ENCODE measurements around the gene KIAA1755. TPM values are rescaled to one million over a fixed set of nuclear protein-coding genes. Genes with fewer than 3 reads are reported as not detected.
"Not testable (repeated sequence)": the region's sequence is repeated elsewhere in the genome, so short reads cannot be mapped to it uniquely, and the experiment has no call there.

The KIAA1755 gene
- total RNA-seq, 1 experiment from 2014 or later = 0.17 TPM

DNA sequence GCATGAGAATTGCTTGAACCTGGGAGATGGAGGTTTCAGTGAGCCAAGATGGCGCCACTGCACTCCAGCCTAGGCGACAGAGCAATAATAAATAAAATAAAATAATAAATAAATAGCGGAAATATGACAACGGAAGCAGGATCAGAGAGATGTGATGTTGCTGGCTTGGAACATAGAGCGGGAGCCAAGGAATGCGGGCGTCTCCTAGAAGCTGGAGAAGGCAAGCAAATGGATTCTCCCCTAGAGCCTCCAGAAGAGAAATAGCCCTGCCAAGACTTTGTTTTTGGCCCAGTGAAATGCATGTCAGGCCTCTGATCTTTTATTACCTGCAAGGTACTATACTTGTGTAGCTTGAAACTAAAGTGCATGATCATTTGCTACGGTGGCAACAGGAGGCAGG, 12.4 kb downstream of the KIAA1755 start:
- H3K4me1 ChIP-seq (ENCODE audit: insufficient read depth, low read length) = peaks cover 7% of the 10 kb centered on the region
- H3K4me3 Mint-ChIP-seq = no peak overlapping the region

DNA sequence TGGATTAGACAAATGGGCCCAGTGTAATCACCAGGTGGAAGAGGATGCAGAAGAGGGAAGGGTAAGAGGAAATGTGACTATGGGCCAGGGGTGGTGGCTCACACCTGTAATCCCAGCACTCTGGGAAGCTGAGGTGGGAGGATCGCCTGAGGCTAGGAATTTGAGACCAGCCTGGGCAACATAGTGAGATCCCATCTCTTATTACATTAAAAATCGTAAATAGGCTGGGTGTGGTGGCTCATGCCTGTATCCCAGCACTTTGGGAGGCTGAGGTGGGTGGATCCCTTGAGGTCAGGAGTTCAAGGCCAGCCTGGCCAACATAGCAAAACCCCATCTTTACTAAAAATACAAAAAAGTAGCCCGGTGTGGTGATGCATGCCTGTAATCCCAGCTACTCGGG, 12.8 kb downstream of the KIAA1755 start:
- H3K23ac ChIP-seq (ENCODE audit: insufficient read length, low read depth, low read length); H2BK5ac ChIP-seq (ENCODE audit: insufficient read length, low read length); H2AK5ac ChIP-seq (ENCODE audit: insufficient read length, low read length); H3K4ac ChIP-seq (ENCODE audit: low read depth, low read length); H3T11ph ChIP-seq (ENCODE audit: low read length); H4K91ac ChIP-seq (ENCODE audit: insufficient read length, low read depth, low read length); H3K4me3 Mint-ChIP-seq; H3K27ac Mint-ChIP-seq; H2BK12ac ChIP-seq (ENCODE audit: insufficient read length, low read depth, low read length); H3K27ac ChIP-seq (ENCODE audit: insufficient read length, low read depth, low read length); H3K56ac ChIP-seq (ENCODE audit: insufficient read length, low read depth, low read length); H2BK15ac ChIP-seq (ENCODE audit: low read depth, low read length); H3K27me3 Mint-ChIP-seq (ENCODE audit: low read depth); H3K4me1 ChIP-seq (ENCODE audit: insufficient read depth, low read length); H2BK120ac ChIP-seq (ENCODE audit: low read depth, low read length, poor library complexity, severe bottlenecking); H4K20me1 ChIP-seq (ENCODE audit: control insufficient read depth, insufficient read depth, insufficient read length); H3K4me2 ChIP-seq (ENCODE audit: insufficient read depth, insufficient read length, low read length); H2AFZ ChIP-seq (ENCODE audit: low read length); DNase-seq; H3K14ac ChIP-seq (ENCODE audit: insufficient read depth, low read length); H3K27me3 ChIP-seq (ENCODE audit: insufficient read depth, low read length); H3K18ac ChIP-seq (ENCODE audit: insufficient read length, low read depth, low read length); H3K9ac ChIP-seq (ENCODE audit: extremely low read depth, insufficient read length, low read length); H3K9me3 ChIP-seq (ENCODE audit: control insufficient read depth, low read depth, low read length); H3K79me1 ChIP-seq (ENCODE audit: insufficient read depth, low read depth, low read length, poor library complexity, severe bottlenecking); H3K79me2 ChIP-seq (ENCODE audit: insufficient read depth, low read length); H2BK20ac ChIP-seq (ENCODE audit: low read depth, low read length, poor library complexity, severe bottlenecking); H4K8ac ChIP-seq (replicated peaks; ENCODE audit: insufficient read length, low read depth, low read length); H4K5ac ChIP-seq (ENCODE audit: insufficient read length, low read depth, low read length); H3K23me2 ChIP-seq (ENCODE audit: insufficient read length, low read depth, low read length, poor library complexity, severe bottlenecking): not testable (repeated sequence)
- peaks cover 21 to 26% of the 10 kb centered on the region in 2 experiments for H3K9me3 Mint-ChIP-seq
- WGBS (ENCODE audit: extremely low coverage, insufficient read length, low lambda C conversion rate) = no CpG with 5 or more reads among the region's 4 CpGs
- H3K4me1 Mint-ChIP-seq = peaks cover 11 to 32% of the 10 kb centered on the region in 2 experiments
- H3K36me3 Mint-ChIP-seq (ENCODE audit: insufficient read depth in 1 of 3, low read depth in 3 of 3) = peaks cover 2 to 12% (median 7%) of the 10 kb centered on the region in 3 experiments; a peak in 5 of 7 replicates

More for the DNA sequence above, 12.4 kb downstream of the KIAA1755 start:
- TF ChIP-seq, protein P1, sequence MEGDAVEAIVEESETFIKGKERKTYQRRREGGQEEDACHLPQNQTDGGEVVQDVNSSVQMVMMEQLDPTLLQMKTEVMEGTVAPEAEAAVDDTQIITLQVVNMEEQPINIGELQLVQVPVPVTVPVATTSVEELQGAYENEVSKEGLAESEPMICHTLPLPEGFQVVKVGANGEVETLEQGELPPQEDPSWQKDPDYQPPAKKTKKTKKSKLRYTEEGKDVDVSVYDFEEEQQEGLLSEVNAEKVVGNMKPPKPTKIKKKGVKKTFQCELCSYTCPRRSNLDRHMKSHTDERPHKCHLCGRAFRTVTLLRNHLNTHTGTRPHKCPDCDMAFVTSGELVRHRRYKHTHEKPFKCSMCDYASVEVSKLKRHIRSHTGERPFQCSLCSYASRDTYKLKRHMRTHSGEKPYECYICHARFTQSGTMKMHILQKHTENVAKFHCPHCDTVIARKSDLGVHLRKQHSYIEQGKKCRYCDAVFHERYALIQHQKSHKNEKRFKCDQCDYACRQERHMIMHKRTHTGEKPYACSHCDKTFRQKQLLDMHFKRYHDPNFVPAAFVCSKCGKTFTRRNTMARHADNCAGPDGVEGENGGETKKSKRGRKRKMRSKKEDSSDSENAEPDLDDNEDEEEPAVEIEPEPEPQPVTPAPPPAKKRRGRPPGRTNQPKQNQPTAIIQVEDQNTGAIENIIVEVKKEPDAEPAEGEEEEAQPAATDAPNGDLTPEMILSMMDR (conservative IDR thresholded peaks at IDR 0.05) = no peak
- peaks cover 5% of the 10 kb centered on the region for H3K27me3 Mint-ChIP-seq (ENCODE audit: low read depth)
- H4K91ac ChIP-seq (ENCODE audit: insufficient read length, low read depth, low read length) = no peak overlapping the region
- no peak overlapping the region for H3K14ac ChIP-seq (ENCODE audit: insufficient read depth, low read length)
- H3K79me2 ChIP-seq (ENCODE audit: insufficient read depth, low read length) = no peaks in the 10 kb centered on the region
- H3K36me3 Mint-ChIP-seq (ENCODE audit: insufficient read depth in 1 of 3, low read depth in 3 of 3) = peaks cover 2 to 8% (median 3%) of the 10 kb centered on the region in 3 experiments; a peak in 4 of 7 replicates
- no CpG with 5 or more reads among the region's 8 CpGs for WGBS (ENCODE audit: extremely low coverage, insufficient read length, low lambda C conversion rate)
- no peak overlapping the region for H2AK5ac ChIP-seq (ENCODE audit: insufficient read length, low read length)
- H3K23me2 ChIP-seq (ENCODE audit: insufficient read length, low read depth, low read length, poor library complexity, severe bottlenecking) = no peaks in the 10 kb centered on the region
- H3K23ac ChIP-seq (ENCODE audit: insufficient read length, low read depth, low read length) = no peak overlapping the region
- no peak overlapping the region for H3K9ac ChIP-seq (ENCODE audit: extremely low read depth, insufficient read length, low read length)
- H3K9me3 Mint-ChIP-seq = peaks cover 17 to 22% of the 10 kb centered on the region in 2 experiments
- no peak overlapping the region for H3K27ac ChIP-seq (ENCODE audit: insufficient read length, low read depth, low read length)
- no peak overlapping the region for H3K4me2 ChIP-seq (ENCODE audit: insufficient read depth, insufficient read length, low read length)
- H3K56ac ChIP-seq (ENCODE audit: insufficient read length, low read depth, low read length) = no peak overlapping the region
- H2BK5ac ChIP-seq (ENCODE audit: insufficient read length, low read length) = no peak overlapping the region
- H3K79me1 ChIP-seq (ENCODE audit: insufficient read depth, low read depth, low read length, poor library complexity, severe bottlenecking) = no peaks in the 10 kb centered on the region
- no peaks in the 10 kb centered on the region; the same call in 1 of the 2 replicates for H3K27me3 ChIP-seq (ENCODE audit: insufficient read depth, low read length)
- H4K5ac ChIP-seq (ENCODE audit: insufficient read length, low read depth, low read length) = no peak overlapping the region
- H3K4ac ChIP-seq (ENCODE audit: low read depth, low read length) = no peak overlapping the region
- H3K18ac ChIP-seq (ENCODE audit: insufficient read length, low read depth, low read length) = no peak overlapping the region
- H3K9me3 ChIP-seq (ENCODE audit: control insufficient read depth, low read depth, low read length) = no peaks in the 10 kb centered on the region
- H4K20me1 ChIP-seq (ENCODE audit: control insufficient read depth, insufficient read depth, insufficient read length) = no peaks in the 10 kb centered on the region
- H2BK20ac ChIP-seq (ENCODE audit: low read depth, low read length, poor library complexity, severe bottlenecking) = no peak overlapping the region
- H2AFZ ChIP-seq (ENCODE audit: low read length) = no peak overlapping the region
- no peak overlapping the region for H3K27ac Mint-ChIP-seq
- no peak overlapping the region for H2BK15ac ChIP-seq (ENCODE audit: low read depth, low read length)
- H3K4me1 Mint-ChIP-seq = peaks cover 14 to 36% of the 10 kb centered on the region in 2 experiments
- H2BK120ac ChIP-seq (ENCODE audit: low read depth, low read length, poor library complexity, severe bottlenecking) = no peak overlapping the region
- H2BK12ac ChIP-seq (ENCODE audit: insufficient read length, low read depth, low read length) = no peak overlapping the region
- H3T11ph ChIP-seq (ENCODE audit: low read length) = no peak overlapping the region
- no peak overlapping the region for H4K8ac ChIP-seq (replicated peaks; ENCODE audit: insufficient read length, low read depth, low read length)
- DNase-seq = no peak

Measured in H9 (cell line).